Measurements from ENCODE around the gene MS4A5.
"Not testable (repeated sequence)": the region's sequence is repeated elsewhere in the genome, so short reads cannot be mapped to it uniquely, and the experiment has no call there.

Gene MS4A5

DNA sequence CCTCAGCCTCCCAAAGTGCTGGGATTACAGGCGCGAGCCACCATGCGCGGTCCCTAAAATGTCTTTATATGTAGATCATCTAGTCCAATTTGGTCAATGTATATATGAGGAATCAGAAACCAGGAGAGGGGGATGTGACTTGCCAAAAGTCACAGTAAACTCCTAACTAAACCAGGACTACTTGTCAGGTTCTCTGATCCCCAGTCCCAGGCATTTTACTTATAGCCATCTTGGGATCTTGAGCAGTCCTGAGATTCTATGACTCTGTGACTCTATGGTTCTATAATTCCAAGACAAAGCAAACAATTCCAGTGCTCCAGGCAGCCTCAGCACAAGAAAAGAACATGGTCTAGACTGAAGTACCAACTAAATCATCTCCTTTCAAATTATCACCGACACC is at the start of gene MS4A5:
Gene MS4A5, plus strand, starts transcription at position 301 of the 400 bp plus-strand sequence. CDS start 103 bp downstream, outside the sequence.
- no peak for DNase-seq (ENCODE audit: low read depth in 2 of 2)

- DNase-seq (ENCODE audit: low read depth in 2 of 2) = no peak
These were observed 40.0 kb upstream of the MS4A5 start for GRCh38 chr11:60389279-60389910.

DNA sequence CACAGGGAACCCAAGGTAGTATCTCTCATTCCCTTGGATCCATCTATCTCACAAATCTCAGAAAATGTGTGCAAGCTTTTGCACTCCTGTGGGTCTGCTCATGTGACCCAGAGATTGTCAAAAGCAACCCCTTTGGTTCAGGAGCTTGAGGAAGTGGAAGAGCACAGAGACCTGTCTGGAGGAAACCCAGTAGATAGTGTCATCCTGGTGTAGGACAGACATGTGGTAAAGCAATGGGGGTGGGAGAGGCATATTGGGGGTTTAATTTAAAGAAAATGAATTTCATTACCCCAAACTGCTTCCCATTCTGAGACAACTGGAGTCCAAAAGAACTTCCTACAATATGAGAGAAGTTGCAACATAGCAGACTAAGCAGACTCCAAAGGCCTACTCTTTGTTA is 39.0 kb upstream of the MS4A5 start:
- no peak for DNase-seq (ENCODE audit: low read depth in 2 of 2)

DNA sequence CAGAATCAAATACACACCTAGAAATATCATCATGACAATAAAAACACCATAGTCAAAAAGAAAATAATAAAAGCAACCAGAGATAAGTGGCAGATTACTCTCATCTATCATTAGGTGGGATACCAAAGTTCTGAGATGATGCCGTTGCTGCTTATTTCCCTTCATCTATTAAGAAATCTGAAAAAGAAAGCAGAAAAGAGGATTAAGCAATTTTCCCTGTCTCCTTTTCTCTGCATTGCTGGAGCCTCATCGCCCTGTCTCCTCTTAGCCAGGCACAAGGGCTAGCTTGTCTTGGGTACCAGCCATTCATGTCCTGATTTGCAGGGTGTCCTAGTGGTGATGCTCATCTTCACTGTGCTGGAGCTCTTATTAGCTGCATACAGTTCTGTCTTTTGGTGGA is 37.0 kb upstream of the MS4A5 start:
- no peak for DNase-seq (ENCODE audit: low read depth in 2 of 2)

DNA sequence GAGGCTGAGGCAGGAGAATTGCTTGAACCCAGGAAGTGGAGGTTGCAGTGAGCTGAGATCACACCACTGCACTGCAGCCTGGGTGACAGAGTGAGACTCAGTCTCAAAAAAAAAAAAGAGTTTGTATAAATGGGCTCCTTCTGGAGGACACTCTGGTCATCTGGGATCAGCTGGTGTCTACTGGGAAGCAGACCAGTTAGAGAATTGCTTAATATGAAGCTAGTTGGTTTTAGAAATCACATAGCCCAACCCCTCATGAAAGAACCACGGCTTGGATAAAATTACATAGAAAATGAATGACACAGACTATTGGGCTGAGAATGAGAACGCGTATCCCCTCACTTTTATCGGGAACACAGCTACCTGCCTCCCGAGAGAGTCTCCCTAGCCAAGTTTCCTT is 36.4 kb upstream of the MS4A5 start:
- DNase-seq (ENCODE audit: low read depth in 2 of 2) = no peak

GRCh38 chr11:60394666-60395380 is 34.5 kb upstream of the MS4A5 start:
- DNase-seq (ENCODE audit: low read depth in 2 of 2) = no peak

DNA sequence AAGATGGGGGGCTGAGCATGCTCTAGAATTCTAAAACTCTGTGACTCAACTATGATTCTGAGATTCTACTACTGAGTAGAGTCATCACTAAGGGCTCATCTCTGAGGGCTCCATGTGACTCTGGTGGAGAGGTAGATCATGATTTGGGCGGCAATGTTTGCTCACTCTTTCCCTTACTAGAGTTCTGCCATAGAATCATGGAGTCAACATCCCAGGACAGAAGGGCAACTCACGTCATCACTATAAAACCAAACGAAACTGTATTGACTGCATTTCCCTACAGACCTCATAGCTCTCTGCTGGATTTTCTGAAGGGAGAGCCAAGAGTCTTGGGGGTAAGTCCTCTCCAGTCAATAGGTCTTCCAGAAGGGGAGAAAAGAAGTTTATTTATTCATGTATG is 33.0 kb upstream of the MS4A5 start, which contains the start of gene MS4A14:
Gene MS4A14, plus strand, starts transcription at position 78 of the 400 bp plus-strand sequence. Its CDS starts 120 bp downstream, at position 198.
- DNase-seq (ENCODE audit: low read depth in 2 of 2) = no peak

DNA sequence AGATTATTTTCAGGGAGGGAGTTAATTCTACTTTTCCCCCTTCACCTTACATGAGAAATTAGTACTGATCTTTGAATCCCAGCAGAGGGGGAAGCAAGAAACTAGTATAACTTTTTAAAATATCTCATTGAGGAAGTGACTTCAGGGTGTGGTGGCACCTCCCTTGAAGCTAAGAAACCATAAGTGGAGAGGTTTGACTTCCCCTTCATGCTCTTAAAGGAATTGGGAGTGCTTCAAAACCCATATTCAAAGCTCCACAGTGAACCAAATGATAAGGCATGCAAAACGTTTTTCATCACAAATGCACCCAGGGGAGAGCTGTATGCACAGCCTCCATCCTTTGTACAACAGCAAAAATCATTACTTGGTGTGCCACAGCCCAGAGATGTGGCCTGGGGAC is 32.6 kb upstream of the MS4A5 start:
- DNase-seq (ENCODE audit: low read depth in 2 of 2) = no peak

DNA sequence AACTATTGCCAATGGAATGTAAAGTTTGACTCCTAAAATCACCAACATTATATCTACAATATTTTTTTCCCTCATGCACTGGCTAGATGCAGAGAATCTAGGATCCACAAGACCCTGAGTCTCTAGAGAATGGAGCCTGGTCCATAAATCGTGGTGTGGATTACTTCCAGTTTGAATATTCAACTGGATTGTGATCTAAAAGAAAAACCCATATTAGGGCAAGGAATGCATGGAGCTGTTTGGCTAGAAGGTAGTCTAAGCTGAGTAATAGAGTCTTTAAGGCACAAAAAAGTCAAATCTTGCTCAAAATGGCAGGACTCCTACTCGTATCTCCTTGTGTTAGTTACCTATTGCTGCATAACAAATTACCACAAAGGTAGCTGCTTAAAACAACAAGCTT is 9.4 kb upstream of the MS4A5 start:
- no peak for DNase-seq (ENCODE audit: low read depth in 2 of 2)

GRCh38 chr11:60422609-60423008 is 6.8 kb upstream of the MS4A5 start:
- no peak for DNase-seq (ENCODE audit: low read depth in 2 of 2)

- no peak for DNase-seq (ENCODE audit: low read depth in 2 of 2)
These were observed 855 bp upstream of the MS4A5 start for GRCh38 chr11:60428517-60428916.

DNA sequence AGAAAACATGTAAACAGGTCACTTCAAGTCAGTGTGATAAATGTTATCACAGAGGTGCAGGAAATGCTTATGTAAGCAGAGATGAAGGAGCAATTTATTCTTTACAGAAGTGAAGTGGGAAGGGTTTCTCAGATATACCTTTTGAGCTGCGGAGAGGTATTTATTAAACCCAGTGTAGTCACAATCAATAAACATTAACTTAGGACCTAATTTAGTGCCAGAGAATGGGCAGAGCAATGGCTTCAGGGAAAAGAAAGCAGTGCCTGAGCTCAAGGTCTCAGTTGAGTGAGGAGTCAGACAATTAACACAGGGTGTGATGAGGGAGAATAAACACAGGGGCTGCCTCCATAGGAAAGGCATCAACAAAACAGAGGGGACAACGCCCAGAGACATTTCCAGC is 1.9 kb downstream of the MS4A5 start:
- DNase-seq (ENCODE audit: low read depth in 2 of 2) = no peak

DNA sequence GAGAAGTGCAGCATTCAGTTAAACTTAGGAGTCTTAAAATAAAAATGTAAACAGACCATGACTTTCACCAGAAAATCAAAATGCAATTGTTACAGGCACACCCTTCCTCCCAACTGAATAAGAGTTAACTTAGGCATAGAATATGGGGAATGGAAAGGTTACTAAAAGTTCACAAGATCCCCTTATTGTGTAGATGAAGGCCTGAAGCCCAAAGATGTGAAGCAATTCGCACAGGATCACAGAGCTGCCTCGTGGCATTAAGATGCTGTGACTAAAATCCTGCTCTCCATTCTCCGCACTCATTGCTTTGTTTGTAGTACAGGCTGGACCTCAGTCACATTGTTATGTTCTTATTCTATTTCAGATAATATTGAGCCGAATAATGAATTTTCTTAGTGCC is 4.0 kb downstream of the MS4A5 start:
- DNase-seq (ENCODE audit: low read depth in 2 of 2) = no peak

DNA sequence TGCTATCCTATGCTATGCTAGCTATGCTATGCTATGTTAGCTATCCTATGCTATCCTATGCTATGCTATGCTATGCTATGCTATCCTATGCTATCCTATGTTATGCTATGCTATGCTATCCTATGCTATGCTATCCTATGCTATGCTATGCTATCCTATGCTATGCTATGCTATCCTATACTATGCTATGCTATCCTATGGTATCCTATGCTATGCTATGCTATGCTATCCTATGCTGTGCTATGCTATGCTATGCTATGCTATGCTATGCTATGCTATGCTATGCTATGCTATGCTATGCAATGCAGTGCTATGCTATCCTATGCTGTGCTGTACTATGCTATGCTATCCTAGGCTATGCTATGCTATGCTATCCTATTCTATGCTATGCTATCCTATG is 17.7 kb downstream of the MS4A5 start:
- DNase-seq (ENCODE audit: low read depth in 2 of 2) = no peak

- DNase-seq (ENCODE audit: low read depth in 2 of 2) = no peak
These were observed 18.5 kb downstream of the MS4A5 start for GRCh38 chr11:60447846-60448245.

- DNase-seq (ENCODE audit: low read depth in 2 of 2) = not testable (repeated sequence)
These were observed 21.8 kb downstream of the MS4A5 start for GRCh38 chr11:60451185-60451584.

DNA sequence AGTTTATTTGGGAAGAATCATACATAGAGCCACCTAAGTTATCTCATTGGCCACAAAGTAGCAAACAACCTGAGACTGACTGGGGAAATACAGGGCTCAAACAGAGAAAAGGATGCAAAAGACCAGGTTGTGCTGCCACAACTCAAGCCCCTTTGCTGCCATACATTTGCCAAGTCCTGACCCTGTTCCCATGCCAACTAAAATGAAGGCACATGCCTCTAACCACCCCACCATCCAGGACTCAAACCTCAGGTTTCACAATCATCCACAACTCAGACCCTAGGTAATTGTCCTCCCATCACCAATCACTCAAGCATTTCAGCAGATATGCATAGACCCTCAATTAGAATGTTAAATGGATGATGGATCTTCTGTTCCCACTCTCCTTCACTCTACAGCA is 24.8 kb downstream of the MS4A5 start:
- DNase-seq (ENCODE audit: low read depth in 2 of 2) = no peak

DNA sequence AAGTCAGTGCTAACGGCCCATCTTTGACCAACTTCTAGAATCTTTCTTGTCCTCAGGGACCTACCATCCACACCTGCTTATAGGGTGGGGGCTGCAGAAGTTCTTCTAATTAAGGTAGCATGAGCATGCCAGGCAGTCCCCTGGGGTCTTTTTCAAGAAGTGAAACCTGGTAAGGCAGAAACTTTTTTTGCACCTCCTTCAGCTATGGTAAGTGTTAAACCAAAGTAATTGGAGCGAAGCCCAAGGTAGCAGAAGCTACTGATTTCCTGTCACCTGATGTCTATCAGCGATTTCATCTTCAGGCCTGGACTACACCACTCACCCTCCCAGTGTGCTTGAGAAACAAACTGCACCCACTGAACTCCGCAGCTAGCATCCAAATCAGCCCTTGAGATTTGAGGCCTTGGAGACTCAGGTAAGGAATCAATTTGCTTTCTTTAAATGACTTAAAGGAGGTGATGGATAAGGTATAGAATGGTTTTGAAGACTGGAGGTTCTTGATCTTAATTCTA is 26.2 kb downstream of the MS4A5 start, which contains the start of gene MS4A1:
Gene MS4A1, plus strand, starts transcription at position 317 of the 512 bp plus-strand sequence. CDS start 6,528 bp downstream, outside the sequence.
- no peak for DNase-seq (ENCODE audit: low read depth in 2 of 2)

- no peak for DNase-seq (ENCODE audit: low read depth in 2 of 2)
These were observed 28.2 kb downstream of the MS4A5 start for GRCh38 chr11:60457576-60457975.

DNA sequence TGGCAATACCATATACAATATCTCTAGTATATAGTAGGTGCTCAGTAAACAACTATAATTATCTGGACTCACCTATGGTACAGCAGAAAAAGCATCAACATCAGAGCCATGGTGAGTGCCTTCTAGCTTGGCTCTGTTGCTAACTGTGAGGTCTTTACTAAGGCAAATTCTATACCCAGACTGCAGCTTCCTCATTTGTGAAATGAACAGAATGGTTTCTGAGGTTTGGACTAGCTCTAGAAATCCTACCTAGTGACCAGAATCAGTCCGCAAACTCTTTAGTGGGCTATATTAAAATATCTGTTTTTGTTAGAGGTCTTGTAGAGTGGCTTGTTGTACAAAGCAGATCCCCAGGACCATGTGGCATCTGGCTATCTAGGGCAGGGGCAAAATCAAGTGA is 30.0 kb downstream of the MS4A5 start:
- DNase-seq (ENCODE audit: low read depth in 2 of 2) = no peak

DNA sequence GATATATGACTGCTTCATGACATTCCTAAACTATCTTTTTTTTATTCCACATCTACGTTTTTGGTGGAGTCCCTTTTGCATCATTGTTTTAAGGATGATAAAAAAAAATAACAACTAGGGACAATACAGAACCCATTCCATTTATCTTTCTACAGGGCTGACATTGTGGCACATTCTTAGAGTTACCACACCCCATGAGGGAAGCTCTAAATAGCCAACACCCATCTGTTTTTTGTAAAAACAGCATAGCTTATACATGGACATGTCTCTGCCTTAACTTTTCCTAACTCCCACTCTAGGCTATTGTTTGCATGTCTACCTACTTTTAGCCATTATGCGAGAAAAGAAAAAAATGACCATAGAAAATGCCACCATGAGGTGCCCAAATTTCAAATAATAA is 39.5 kb downstream of the MS4A5 start:
- no peak for DNase-seq (ENCODE audit: low read depth in 2 of 2)

DNA sequence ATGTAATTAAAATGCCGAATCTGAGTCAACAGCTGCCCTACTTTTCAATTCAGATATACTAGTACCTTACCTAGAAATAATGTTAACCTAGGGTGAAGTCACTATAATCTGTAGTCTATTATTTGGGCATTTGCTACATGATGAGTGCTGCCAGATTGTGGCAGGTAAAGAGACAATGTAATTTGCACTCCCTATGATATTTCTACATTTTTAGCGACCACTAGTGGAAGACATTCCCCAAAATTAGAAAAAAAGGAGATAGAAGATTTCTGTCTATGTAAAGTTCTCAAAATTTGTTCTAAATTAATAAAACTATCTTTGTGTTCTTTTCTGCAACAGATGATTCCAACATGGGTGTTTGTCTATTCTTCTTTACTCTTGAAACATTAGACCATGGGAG is 40.4 kb downstream of the MS4A5 start:
- DNase-seq (ENCODE audit: low read depth in 2 of 2) = no peak

GRCh38 chr11:60477035-60477445 is 47.7 kb downstream of the MS4A5 start:
- DNase-seq (ENCODE audit: low read depth in 2 of 2) = no peak
